ENCODE data around the gene SEMA5A. TPM values are rescaled to one million over a fixed set of nuclear protein-coding genes. Genes with fewer than 3 reads are reported as not detected.

Gene SEMA5A
- total RNA-seq, 1 experiment from 2014 or later = 15.9 TPM

GRCh38 chr5:9264301-9264700 is 281.6 kb downstream of the SEMA5A start:
- peak overlapping the region; percentile 85 for H3K27ac ChIP-seq
- no peaks in the 10 kb centered on the region for H3K36me3 ChIP-seq
- H3K4me3 ChIP-seq = no peak overlapping the region
- no peaks in the 10 kb centered on the region for H3K9me3 ChIP-seq (replicated peaks)
- DNase-seq (ENCODE audit: low read depth in 1 of 2, low spot score in 2 of 2) = no peak
- no peaks in the 10 kb centered on the region for H3K27me3 ChIP-seq (replicated peaks)
- H3K4me1 ChIP-seq (replicated peaks) = peaks cover 51% of the 10 kb centered on the region

- no peak for DNase-seq (ENCODE audit: low read depth in 1 of 2, low spot score in 2 of 2)
- Histone ChIP-seq H3K27me3 (replicated peaks) (no peaks in the 10 kb centered on the region), H3K27ac (no peak overlapping the region), H3K4me3 (no peak overlapping the region), H3K9me3 (replicated peaks) (no peaks in the 10 kb centered on the region), H3K4me1 (replicated peaks) (peaks cover 44% of the 10 kb centered on the region), H3K36me3 (no peaks in the 10 kb centered on the region)
Observed at GRCh38 chr5:9263656-9264055, 282.2 kb downstream of the SEMA5A start.

- H3K9me3 ChIP-seq (replicated peaks) = no peaks in the 10 kb centered on the region
- H3K27me3 ChIP-seq (replicated peaks) = no peaks in the 10 kb centered on the region
- H3K4me3 ChIP-seq = no peak overlapping the region
- no peak for DNase-seq (ENCODE audit: low read depth in 1 of 2, low spot score in 2 of 2)
- H3K27ac ChIP-seq = 0 out of 2 replicates have a peak overlapping the region, but pooled peaks have one; percentile 2
- H3K36me3 ChIP-seq = no peaks in the 10 kb centered on the region
- peaks cover 44% of the 10 kb centered on the region for H3K4me1 ChIP-seq (replicated peaks)
Observed at GRCh38 chr5:9251379-9251980, 294.4 kb downstream of the SEMA5A start.

- no peak overlapping the region for H3K4me3 ChIP-seq
- DNase-seq (ENCODE audit: low read depth in 1 of 2, low spot score in 2 of 2) = no peak
- no peaks in the 10 kb centered on the region for H3K9me3 ChIP-seq (replicated peaks)
- H3K27me3 ChIP-seq (replicated peaks) = no peaks in the 10 kb centered on the region
- H3K36me3 ChIP-seq = no peaks in the 10 kb centered on the region
- H3K4me1 ChIP-seq (replicated peaks) = peaks cover 38% of the 10 kb centered on the region
- no peak overlapping the region for H3K27ac ChIP-seq
Observed at GRCh38 chr5:9249231-9249630, 296.6 kb downstream of the SEMA5A start.

GRCh38 chr5:9245071-9245470 is 300.8 kb downstream of the SEMA5A start:
- Histone ChIP-seq H3K27me3 (replicated peaks) (no peaks in the 10 kb centered on the region), H3K4me1 (replicated peaks) (peaks cover 28% of the 10 kb centered on the region), H3K27ac (peak overlapping the region; percentile 43), H3K4me3 (no peak overlapping the region), H3K9me3 (replicated peaks) (no peaks in the 10 kb centered on the region), H3K36me3 (no peaks in the 10 kb centered on the region)
- no peak for DNase-seq (ENCODE audit: low read depth in 1 of 2, low spot score in 2 of 2)

GRCh38 chr5:9244417-9244816 is 301.5 kb downstream of the SEMA5A start:
- no peak overlapping the region for H3K4me3 ChIP-seq
- no peak for DNase-seq (ENCODE audit: low read depth in 1 of 2, low spot score in 2 of 2)
- H3K36me3 ChIP-seq = no peaks in the 10 kb centered on the region
- no peaks in the 10 kb centered on the region for H3K27me3 ChIP-seq (replicated peaks)
- H3K4me1 ChIP-seq (replicated peaks) = peaks cover 28% of the 10 kb centered on the region
- no peaks in the 10 kb centered on the region for H3K9me3 ChIP-seq (replicated peaks)
- no peak overlapping the region for H3K27ac ChIP-seq

GRCh38 chr5:9241479-9242305 is 304.2 kb downstream of the SEMA5A start:
- no peaks in the 10 kb centered on the region for H3K36me3 ChIP-seq
- H3K27me3 ChIP-seq (replicated peaks) = no peaks in the 10 kb centered on the region
- DNase-seq (ENCODE audit: low read depth in 1 of 2, low spot score in 2 of 2) = no peak
- no peak overlapping the region for H3K4me3 ChIP-seq
- H3K4me1 ChIP-seq (replicated peaks) = peaks cover 35% of the 10 kb centered on the region
- no peak overlapping the region for H3K27ac ChIP-seq
- no peaks in the 10 kb centered on the region for H3K9me3 ChIP-seq (replicated peaks)

- no peak for DNase-seq (ENCODE audit: low read depth in 1 of 2, low spot score in 2 of 2)
- H3K4me3 ChIP-seq = no peak overlapping the region
- H3K27me3 ChIP-seq (replicated peaks) = no peaks in the 10 kb centered on the region
Observed at GRCh38 chr5:9240431-9240830, 305.4 kb downstream of the SEMA5A start.

GRCh38 chr5:9239626-9240025 is 306.2 kb downstream of the SEMA5A start:
- Histone ChIP-seq H3K27ac (peak overlapping the region; percentile 40), H3K9me3 (replicated peaks) (no peaks in the 10 kb centered on the region)

More at GRCh38 chr5:9240431-9240830, 305.4 kb downstream of the SEMA5A start:
- H3K9me3 ChIP-seq (replicated peaks) = no peaks in the 10 kb centered on the region
- H3K36me3 ChIP-seq = no peaks in the 10 kb centered on the region
- H3K27ac ChIP-seq = no peak overlapping the region
- peaks cover 37% of the 10 kb centered on the region for H3K4me1 ChIP-seq (replicated peaks)

GRCh38 chr5:9239071-9239470 is 306.8 kb downstream of the SEMA5A start:
- Histone ChIP-seq H3K27ac (peak overlapping the region; percentile 40), H3K4me1 (replicated peaks) (peaks cover 41% of the 10 kb centered on the region), H3K9me3 (replicated peaks) (no peaks in the 10 kb centered on the region), H3K4me3 (no peak overlapping the region), H3K36me3 (no peaks in the 10 kb centered on the region; the same call in 1 of the 2 replicates), H3K27me3 (replicated peaks) (no peaks in the 10 kb centered on the region)
- DNase-seq (ENCODE audit: low read depth in 1 of 2, low spot score in 2 of 2) = peak in 1 of 2 experiments; percentile 51

More at GRCh38 chr5:9239626-9240025, 306.2 kb downstream of the SEMA5A start:
- DNase-seq (ENCODE audit: low read depth in 1 of 2, low spot score in 2 of 2) = peak in 1 of 2 experiments; percentile 61
- no peaks in the 10 kb centered on the region for H3K27me3 ChIP-seq (replicated peaks)
- no peaks in the 10 kb centered on the region; the same call in 1 of the 2 replicates for H3K36me3 ChIP-seq
- H3K4me1 ChIP-seq (replicated peaks) = peaks cover 37% of the 10 kb centered on the region
- no peak overlapping the region for H3K4me3 ChIP-seq

- Histone ChIP-seq H3K27me3 (replicated peaks) (no peaks in the 10 kb centered on the region), H3K36me3 (no peaks in the 10 kb centered on the region; the same call in 1 of the 2 replicates), H3K9me3 (replicated peaks) (no peaks in the 10 kb centered on the region), H3K27ac (peak overlapping the region; percentile 97), H3K4me3 (no peak overlapping the region), H3K4me1 (replicated peaks) (peaks cover 46% of the 10 kb centered on the region)
- peak; percentile 84 to 89 for DNase-seq (ENCODE audit: low read depth in 1 of 2, low spot score in 2 of 2)
Observed at GRCh38 chr5:9233712-9234111, 312.2 kb downstream of the SEMA5A start.

GRCh38 chr5:9233035-9233434 is 312.8 kb downstream of the SEMA5A start:
- H3K9me3 ChIP-seq (replicated peaks) = no peaks in the 10 kb centered on the region
- no peaks in the 10 kb centered on the region for H3K27me3 ChIP-seq (replicated peaks)
- DNase-seq (ENCODE audit: low read depth in 1 of 2, low spot score in 2 of 2) = no peak
- H3K4me3 ChIP-seq = no peak overlapping the region
- H3K27ac ChIP-seq = peak overlapping the region; percentile 97
- no peaks in the 10 kb centered on the region; the same call in 1 of the 2 replicates for H3K36me3 ChIP-seq
- H3K4me1 ChIP-seq (replicated peaks) = peaks cover 45% of the 10 kb centered on the region

- DNase-seq (ENCODE audit: low read depth in 1 of 2, low spot score in 2 of 2) = no peak
Observed at GRCh38 chr5:9231842-9232241, 314.0 kb downstream of the SEMA5A start.

GRCh38 chr5:9230355-9230754 is 315.5 kb downstream of the SEMA5A start:
- Histone ChIP-seq H3K4me1 (replicated peaks) (peaks cover 38% of the 10 kb centered on the region), H3K27ac (no peak overlapping the region), H3K36me3 (no peaks in the 10 kb centered on the region; the same call in 1 of the 2 replicates), H3K27me3 (replicated peaks) (no peaks in the 10 kb centered on the region), H3K9me3 (replicated peaks) (no peaks in the 10 kb centered on the region), H3K4me3 (no peak overlapping the region)
- no peak for DNase-seq (ENCODE audit: low read depth in 1 of 2, low spot score in 2 of 2)

More at GRCh38 chr5:9231842-9232241, 314.0 kb downstream of the SEMA5A start:
- Histone ChIP-seq H3K4me1 (replicated peaks) (peaks cover 41% of the 10 kb centered on the region), H3K27me3 (replicated peaks) (no peaks in the 10 kb centered on the region), H3K4me3 (no peak overlapping the region), H3K27ac (no peak overlapping the region), H3K9me3 (replicated peaks) (no peaks in the 10 kb centered on the region), H3K36me3 (no peaks in the 10 kb centered on the region; the same call in 1 of the 2 replicates)
